Endometrial microvascular endothelial cells (primary cell): ENCODE measurements around the gene KCNJ4. TPM values are rescaled to one million over a fixed set of nuclear protein-coding genes. Genes with fewer than 3 reads are reported as not detected.

Source experiments
- in situ Hi-C: cut with HindIII; loops from 2 replicates; pipeline ENCODE4 v1.10.0; 2017; ENCODE audit warnings: low sequenced_read_pairs, low pct_unique_long_range_greater_than_20kb; ENCODE audit errors: inconsistent ontology term
- total RNA-seq: library from RNA; depleted of rRNA; stranded (reverse); fragments of >200 nt; gene quantifications from one replicate; pipeline ENCODE4 v1.2.3, GENCODE V29; 2015; ENCODE audit errors: inconsistent ontology term

The KCNJ4 gene
- total RNA-seq, 1 donor from 2014 or later = not detected

DNA sequence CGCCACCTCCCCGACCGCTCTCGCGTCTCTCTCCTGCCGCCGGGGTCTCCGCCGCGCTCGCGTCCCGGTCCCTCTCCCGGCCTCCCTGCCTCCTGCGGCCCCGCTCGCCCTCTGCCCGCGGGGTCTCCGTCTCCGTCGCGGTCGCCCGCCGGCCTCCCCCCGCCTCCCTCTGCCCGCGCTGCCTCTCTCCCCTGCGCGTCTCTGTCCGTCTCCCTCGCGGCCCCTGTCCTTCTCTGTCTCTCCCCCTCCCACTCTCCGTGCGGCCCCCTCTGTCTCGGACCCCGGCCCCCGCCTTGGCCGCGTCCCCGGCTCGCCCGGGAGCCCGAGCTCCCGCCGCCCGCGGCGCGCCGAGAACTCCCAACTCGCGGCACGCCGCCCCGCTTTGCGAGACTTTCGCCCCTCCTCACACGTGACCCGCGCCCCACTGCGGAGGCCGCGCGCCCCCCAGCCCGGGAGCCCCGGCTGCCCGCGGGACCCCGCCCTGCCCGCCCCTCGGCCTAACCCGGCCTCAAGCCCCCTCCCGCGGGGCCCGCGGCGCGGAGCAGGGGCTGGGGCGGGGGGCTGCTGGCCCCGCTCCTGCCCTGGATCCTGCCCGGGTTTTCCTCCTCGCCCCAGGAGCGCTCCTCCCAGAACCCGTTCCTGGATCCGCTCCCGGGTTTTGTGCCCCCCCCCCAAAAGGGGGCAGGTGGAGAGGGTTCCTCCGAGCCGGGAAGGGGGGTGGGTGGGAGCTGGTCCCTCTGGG lies 702 bp upstream of the KCNJ4 start:
- in situ Hi-C loops = no loop called here

DNA sequence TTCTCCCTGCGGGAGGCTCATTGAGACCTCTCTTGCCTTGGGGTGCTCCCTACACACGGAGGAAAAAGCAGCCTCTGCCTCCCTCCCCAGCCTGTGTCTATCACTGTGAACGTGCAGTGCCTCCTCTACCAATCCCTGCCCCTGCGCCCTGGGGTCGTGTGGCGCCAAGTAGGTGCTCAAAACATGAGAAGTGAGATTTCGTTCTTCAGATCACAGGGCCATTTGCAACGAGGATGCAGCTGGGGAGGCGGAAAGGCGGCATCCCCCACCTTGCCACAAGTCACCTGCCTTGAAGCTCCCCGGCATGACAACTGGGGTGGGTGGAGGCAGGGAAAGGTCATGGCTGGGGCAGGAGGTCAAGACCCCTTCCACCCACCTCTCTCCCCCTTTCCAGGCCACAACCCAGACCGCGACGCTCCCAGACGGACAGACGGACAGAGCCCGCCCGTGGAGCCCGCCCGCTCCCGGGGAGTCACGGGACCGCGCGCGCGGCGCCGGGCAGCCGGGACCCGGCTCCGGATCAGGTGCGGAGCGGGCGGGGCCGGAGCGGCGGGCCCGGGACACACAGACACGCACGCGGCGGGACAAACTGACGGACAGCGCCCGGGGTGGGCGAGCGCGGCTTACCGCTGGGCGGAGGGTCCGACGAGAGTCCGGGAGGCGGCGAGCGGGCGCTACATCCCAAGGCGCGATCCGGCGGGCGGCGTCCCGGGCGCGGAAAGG lies 485 bp downstream of the KCNJ4 start:
- in situ Hi-C loops = no loop called here

DNA sequence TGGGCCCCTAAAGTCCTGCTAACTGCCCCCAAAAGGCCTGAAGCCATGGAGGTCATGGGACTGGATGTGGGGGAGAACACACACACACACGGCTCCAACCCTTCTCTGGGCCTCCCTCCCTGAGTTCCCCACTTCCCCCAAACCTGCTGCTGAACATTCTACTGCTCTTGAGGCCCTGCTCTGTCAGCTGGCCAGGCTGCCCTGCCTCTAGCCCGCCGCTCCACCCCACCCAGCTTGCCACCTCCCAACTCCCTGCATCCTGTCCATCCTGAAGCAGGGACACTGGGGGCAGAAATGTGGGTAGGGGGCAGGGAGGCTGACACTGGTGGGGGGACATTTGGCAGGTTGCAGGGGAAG lies 1.0 kb downstream of the KCNJ4 start:
- in situ Hi-C loops = no loop called here

DNA sequence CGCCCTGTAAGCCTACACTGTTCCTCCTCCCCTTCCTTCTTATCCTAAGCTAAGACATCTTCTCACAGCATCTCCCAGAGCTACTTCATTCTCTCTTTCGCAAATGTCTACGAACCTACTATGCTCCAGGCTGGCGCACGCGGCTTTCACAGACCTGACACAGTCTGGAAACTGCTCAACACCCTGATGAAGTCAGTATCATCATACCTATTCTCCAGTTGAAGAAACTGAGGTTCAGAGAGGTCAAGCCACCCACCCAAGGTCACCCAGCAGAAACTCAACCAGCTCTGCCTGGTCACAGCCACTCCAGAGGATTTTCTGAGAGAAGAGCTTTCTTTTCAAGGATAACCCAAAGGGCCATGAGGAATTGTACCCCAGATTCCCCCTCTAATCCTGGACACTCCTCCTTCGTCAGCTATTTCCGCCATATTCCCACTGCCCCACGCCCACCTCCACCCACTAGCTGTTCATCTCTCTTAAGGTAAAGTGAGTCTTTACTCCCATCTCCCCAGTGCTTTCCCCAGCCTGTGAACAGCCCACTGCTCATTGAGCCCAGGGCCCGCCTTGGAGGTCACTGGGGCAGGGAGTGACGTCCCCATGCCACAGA lies 1.8 kb downstream of the KCNJ4 start:
- in situ Hi-C loops = no loop called here

DNA sequence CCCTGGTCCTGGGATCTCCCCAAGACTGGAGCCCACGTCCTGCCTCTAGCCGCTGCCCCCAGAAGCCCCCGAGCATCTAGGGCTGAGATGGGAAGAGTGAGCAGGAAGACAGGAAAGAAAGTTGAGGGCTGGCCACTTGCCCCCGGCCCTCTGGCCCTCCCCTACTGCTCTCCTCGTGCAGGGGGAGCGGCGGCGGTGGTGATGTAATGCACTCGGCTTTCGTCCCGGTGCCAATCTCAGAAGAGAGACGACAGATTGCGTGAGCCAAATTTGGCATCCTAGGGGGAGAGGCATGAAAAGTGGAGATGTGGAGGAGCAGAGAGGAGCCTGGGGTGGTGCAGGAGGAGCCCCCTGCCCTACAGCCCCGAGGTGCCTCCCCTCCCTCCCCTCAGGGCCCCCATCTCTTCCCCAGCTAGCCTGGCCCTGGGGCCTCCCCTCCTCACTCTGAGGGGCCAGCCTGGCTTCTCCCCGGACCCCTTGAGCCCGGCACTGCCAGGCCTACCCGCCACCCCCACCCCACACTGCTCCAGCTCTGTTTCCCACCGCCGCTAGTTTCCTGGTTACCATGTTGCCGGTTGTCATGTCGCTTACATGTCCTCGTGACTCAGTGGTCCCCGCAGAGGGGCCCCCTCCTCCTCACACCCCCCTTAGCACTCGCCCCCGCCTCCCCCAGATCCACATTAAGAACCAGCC lies 2.5 kb downstream of the KCNJ4 start:
- in situ Hi-C loops = no loop called here

DNA sequence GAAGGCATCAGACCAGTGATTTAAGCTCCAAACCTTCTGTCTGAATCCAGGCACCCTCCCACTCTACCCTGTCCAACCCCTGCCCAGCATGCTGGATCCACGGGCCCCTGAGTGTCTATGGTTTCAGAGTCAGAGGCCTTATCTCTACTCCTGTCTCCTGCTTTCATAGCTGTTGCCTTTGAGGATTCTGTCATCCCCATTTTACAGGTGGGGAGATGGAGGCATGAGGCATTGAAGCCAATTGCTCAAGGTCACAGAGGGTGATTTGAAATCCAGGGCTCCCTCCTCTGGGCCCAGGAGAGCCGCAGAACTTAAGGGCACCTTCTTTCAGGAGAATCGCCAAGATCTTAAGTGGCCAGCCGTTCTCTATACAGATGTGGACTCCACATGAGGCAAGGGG lies 3.1 kb downstream of the KCNJ4 start:
- in situ Hi-C loops = no loop called here

DNA sequence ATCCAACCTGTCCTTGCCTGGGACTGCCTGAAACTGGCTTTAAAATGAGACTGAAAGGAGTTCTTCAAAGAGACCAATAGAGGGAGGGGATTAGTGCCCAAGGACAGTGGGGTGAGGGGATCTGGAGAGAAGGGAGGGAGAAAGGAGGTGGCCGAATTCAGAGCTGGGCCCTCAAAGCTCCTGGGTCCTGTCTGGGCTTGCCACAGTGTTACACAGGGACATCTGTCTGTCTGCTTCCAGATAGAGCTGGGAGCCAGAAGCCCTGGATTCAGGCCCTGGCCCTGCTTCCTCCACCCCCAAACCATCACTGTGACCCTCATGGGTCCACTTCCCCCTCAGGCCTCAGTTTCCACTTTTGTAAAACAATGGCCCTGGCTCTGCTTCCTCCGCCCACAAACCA lies 3.6 kb downstream of the KCNJ4 start:
- in situ Hi-C loops = no loop called here

DNA sequence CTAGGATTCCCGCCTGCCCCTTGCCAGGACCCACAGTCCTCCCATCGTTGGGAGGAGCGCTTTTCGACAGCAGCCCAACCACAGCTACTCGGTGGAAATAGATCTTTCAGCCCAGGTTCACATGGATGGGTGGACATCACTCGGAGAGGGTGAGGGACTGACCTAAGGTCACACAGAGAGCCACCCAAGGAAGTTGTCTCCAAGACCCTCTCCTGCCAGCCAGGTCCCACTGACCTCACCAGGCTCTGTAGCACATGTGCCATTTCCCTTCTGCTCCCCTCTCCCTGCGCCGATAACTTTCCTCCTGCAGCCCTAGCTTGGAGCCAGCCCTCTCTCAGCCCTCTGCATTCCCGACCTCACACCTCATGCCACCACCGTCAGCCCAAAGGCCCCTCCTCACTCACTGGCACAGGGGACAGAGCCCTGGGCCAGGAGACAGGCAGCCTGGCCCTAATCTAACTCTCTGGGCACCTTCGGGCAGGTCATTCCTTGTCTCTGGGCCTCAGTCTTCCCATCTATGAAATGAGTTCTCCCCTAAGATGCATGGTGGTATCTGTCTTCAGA lies 4.7 kb downstream of the KCNJ4 start:
- in situ Hi-C loops = no loop called here

DNA sequence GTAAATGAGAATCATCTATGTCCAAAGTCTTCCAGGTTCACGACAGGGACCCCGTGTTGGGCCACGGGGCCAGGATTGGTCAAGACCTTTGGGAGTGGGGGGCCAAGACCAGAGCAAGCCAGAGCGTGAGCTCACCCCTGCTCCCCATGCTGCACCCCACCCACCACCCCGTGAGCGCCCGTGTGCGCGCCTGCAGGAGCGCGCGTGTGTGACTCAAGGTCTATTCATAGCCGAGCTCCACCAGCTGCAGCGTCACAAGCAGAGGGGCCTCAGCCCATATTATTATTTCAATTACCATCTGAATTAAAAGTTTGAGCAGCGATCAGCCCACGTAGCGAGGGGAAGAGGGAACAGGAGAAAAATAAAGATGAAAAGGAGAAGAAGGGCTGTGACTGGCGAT lies 5.2 kb downstream of the KCNJ4 start:
- in situ Hi-C loops = no loop called here

DNA sequence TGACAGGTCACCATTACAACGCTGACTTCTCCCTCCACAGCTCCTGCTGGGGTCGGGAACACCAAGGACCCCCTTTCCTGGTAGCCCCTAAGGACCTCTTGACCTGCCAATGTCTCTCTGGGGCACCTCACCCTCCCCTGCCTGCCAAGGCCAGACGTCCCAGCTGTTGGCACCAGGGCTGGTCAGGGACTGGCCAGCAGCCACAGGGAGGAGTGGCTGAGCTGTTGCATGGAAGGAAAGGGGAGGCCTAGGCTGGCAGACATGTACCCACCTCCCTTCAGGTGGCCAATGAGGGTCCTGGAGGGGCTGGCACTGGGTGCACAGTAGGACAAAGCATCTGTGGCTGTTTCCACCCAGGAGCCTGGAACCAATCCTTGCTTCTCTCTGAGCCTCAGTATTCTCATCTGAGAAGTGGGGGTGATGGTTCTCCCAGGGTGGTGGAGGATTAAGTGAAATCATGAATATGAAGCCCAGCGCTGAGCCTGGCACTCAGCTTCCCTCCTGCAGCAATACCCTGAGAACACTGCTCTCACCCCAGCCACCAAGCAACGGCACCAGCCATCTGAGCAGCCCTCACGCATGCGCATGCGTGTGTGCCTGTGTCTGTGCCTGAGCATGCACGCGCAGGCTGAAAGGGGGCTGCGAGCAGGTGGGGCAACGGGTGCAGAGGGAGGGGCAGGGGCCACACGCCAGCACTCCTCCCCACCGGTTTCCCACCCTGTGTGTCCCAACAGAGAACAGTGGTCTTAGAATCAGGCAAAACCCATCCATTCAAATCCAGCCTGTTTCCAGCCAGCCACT lies 5.9 kb downstream of the KCNJ4 start:
- in situ Hi-C loops = no loop called here

DNA sequence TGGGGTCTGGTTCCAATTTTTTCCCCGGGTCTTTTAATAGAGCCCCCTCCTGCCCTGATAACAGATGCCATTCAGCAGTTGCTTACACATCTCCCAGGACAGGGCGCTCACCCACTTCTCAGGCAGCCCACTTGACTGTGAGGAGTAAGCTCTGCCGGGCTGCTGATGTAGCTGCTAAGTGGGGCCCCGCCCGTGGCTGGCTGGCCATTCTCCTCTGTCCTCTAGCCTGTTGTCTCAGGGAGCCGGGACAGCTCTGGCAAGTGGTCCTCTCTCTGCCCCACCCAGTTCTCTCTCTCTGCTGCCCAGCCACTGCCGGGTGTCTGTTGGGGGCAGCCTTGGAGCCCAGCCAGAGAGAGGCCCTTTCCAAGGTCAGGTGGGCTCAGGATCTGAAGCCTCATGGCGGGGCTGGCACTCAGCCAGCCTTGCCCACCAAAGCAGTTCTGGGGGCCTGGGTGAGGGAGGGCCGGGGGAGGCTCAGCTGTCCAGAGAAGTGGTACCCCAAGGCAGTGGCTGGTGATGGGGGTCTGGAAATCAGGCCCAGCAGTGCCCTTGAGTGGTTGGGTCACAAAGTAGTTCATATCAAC lies 8.9 kb downstream of the KCNJ4 start:
- in situ Hi-C loops = no loop called here

DNA sequence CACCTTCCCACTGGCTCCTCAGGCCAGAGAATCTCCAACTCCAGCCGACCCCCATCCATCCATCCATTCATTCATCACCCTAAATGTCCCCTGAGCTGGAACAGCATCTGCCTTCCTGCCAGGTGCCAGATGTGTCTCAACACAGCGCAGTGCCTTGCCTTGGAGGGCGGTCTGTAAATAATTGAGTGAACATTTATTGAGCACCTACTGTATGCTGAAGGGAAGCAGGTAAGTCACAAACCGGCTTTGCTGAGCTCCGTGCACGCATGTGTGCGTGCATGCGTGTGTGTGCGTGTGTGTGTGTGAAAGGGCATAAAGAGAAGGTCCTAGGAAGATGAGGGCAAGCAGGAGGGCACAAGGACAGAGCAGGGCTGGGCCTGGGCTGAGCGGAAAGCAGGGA lies 10.2 kb downstream of the KCNJ4 start:
- in situ Hi-C loops = no loop called here

DNA sequence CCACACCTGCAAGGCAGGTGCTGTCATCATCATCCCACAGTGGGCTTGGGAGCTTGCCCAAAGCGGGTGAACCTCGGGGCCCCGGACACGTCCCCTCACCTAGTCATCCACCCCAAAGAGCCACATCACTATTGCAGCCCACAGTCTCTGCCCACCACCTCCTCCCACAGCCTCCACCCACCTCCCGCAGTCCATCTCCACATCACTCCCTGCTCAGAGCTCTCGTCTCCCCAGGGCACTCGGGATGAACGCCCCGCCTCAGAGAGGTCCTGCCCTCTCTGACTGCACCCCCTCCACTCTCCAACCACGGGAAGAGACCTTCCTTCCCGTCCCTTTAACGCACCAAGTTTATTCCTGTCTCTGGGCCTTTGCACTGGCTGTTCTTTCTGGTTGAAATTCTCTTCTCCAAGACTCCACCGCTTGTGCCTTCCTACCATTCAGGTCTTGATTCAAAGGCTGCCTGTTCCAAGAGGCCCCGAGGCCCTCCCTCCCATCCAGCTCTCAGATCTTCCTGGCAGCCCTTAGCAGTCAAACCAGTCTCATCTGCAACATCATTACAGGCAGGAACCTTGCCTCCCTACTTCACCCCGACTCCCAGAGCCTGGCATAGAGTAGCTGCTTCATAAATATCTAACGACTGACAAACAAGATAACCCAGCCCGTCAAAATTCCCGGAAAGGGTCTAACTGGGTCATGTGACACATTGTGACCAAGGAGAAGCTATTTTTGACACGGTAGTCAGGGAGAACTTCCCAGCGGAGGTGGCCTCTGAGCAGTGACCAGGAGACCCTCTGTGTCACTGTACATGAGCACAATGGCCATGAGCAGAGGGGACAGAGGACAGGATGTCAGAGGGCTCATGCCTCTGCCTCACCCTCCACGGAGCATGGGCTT lies 11.1 kb downstream of the KCNJ4 start:
- in situ Hi-C loops = no loop called here

DNA sequence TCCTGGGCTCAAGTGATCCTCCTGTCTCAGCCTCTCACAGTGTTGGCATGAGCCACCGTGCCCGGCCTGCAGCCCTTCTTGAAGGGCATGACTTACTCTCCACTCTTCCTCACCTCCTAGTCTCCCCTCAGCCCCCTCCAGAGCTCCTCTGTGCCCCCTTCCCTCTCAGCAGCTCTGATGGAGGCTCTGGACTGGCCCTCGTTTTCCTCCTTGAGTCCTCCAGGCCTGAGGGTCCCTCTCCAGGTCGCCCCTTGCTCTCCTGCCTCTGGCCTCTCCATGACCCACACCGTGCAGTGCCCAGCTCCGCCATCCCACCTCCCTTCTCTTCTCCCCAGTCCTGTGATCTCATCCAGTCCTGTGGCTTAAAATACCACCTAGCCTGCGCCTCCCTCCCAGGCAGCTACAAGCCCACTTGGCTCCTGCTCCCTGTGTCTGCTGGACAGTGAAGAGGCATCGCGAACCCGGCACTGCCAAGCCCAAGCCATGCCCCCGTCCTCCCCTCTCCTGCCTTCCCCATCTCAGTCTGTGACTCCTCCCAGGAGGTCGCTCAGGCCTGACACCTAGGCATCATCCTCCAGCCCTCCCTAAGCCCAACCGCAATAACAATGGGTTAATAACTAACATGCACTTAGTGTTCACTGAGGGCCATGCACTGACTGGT lies 11.9 kb downstream of the KCNJ4 start:
- in situ Hi-C loops = no loop called here

DNA sequence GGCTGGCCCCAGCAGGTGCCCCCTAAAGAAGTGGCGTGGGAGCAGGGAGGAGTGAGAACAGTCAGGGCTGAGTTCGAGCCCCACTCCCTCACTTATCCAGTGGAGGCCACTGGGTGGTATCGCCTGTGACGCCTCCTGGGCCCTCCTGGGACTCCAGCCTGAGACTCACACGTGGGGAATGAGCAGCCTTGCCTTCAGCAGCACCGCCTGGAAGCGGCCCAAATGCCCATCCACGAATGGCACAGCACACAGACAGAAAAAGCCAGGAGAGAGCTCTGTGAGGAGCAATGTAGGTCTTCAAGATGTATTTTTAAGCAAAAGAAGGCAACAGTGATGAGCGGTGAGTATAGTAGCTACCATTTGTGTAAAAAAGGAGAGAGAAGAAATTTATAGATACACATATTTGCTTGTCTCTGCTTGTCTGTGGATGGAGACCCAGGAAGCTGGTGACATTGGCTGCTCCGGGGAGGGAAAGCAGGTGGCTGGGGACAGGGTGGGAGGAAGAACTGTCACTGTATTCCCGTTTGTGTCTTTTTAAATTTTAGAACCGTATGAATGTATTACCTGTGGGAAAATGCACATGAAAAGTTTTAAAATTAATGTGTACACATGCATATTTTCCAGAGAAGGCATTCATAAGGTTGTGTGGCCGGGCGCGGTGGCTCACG lies 13.2 kb downstream of the KCNJ4 start:
- in situ Hi-C loops = no loop called here

DNA sequence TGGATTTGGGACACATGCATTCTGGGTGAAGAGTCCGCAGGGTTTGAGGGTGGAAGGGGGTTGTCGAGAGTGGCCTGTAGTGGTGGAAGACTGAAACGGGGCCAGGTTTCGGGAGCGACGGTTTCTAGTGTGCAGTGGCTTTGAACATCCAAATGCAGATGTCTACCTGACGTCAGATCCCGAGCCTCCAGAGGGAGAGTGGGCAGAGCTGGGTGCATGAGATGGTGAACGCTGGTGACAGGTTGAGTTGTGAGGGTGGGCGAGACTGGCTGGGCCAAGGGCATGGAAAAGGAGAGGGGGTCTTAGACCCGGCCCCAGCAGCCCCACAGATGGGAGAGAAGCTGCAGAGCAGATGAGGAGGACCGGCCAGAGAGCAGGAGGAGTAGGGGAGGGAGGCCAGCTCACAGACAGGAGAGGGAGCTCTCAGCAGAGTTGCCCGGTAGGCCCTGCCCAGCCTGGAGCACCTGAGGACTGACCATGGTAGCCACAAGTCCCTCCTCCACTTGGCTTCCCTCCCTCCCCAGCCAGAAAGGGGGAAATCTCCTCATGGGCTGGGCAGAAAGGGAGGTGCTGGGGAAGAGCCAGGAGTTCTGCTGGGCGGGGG lies 14.2 kb downstream of the KCNJ4 start:
- in situ Hi-C loops = no loop called here
